ENCODE data around the gene ST3GAL4.

ST3GAL4 gene

GRCh38 chr11:126355324-126355925 is at the start of gene ST3GAL4:
ST3GAL4 (plus strand) TSS chr11:126355686; CDS start chr11:126406156, 50,470 bp downstream.
- no peaks in the 10 kb centered on the region for H3K4me1 ChIP-seq (ENCODE audit: control insufficient read depth, insufficient read depth, low read length)
- CTCF ChIA-PET: interaction anchor here (0.6 kb wide), 1 partner anchor 87 kb away, joined by 3 read pairs; no protein-coding TSS in a partner anchor
- TF ChIP-seq, protein P1, sequence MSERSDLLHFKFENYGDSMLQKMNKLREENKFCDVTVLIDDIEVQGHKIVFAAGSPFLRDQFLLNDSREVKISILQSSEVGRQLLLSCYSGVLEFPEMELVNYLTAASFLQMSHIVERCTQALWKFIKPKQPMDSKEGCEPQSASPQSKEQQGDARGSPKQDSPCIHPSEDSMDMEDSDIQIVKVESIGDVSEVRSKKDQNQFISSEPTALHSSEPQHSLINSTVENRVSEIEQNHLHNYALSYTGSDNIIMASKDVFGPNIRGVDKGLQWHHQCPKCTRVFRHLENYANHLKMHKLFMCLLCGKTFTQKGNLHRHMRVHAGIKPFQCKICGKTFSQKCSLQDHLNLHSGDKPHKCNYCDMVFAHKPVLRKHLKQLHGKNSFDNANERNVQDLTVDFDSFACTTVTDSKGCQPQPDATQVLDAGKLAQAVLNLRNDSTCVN (tag by site-specific recombination; optimal IDR thresholded peaks at IDR 0.05): peak; percentile 69
- TF ChIP-seq WT1 (tag by site-specific recombination; IDR thresholded peaks at IDR 0.05) (0 out of 2 replicates have a peak, but pooled peaks have one; percentile 26), PATZ1 (tag by site-specific recombination; IDR thresholded peaks at IDR 0.05) (peak; percentile 53), ZNF335 (tag by site-specific recombination; conservative IDR thresholded peaks at IDR 0.05) (peak; percentile 59), KLF1 (tag by site-specific recombination; IDR thresholded peaks at IDR 0.05) (peak; percentile 33; the same call in 1 of the 2 replicates), KLF10 (tag by site-specific recombination; IDR thresholded peaks at IDR 0.05) (peak; percentile 69), ZNF610 (tag by site-specific recombination; IDR thresholded peaks at IDR 0.05; ENCODE audit: borderline replicate concordance) (no peak), ZXDB (tag by site-specific recombination; IDR thresholded peaks at IDR 0.05) (peak; percentile 73), YY2 (tag by site-specific recombination; IDR thresholded peaks at IDR 0.05) (no peak), SP2 (tag by site-specific recombination; IDR thresholded peaks at IDR 0.05) (peak; percentile 16), ZNF600 (tag by site-specific recombination; IDR thresholded peaks at IDR 0.05) (peak; percentile 30; the same call in 1 of the 2 replicates), ZNF19 (tag by site-specific recombination; IDR thresholded peaks at IDR 0.05; ENCODE audit: low read depth) (no peak), ZFP69B (tag by site-specific recombination; IDR thresholded peaks at IDR 0.05) (no peak), ZNF280C (tag by site-specific recombination; IDR thresholded peaks at IDR 0.05) (no peak), SP7 (tag by site-specific recombination; IDR thresholded peaks at IDR 0.05) (0 out of 2 replicates have a peak, but pooled peaks have one; percentile 27), GLIS2 (tag by site-specific recombination; IDR thresholded peaks at IDR 0.05) (peak; percentile 11; the same call in 1 of the 2 replicates), PBX3 (CRISPR knock-in tag; IDR thresholded peaks at IDR 0.05) (peak; percentile 60; the same call in 1 of the 2 replicates), RBAK (tag by site-specific recombination; IDR thresholded peaks at IDR 0.05) (no peak), EGR2 (tag by site-specific recombination; IDR thresholded peaks at IDR 0.05; ENCODE audit: low read depth) (peak; percentile 42; the same call in 1 of the 2 replicates), OVOL3 (tag by site-specific recombination; IDR thresholded peaks at IDR 0.05) (0 out of 2 replicates have a peak, but pooled peaks have one; percentile 21), ZNF311 (tag by site-specific recombination; IDR thresholded peaks at IDR 0.05; ENCODE audit: borderline replicate concordance) (no peak)
- TF ChIP-seq, protein P2, sequence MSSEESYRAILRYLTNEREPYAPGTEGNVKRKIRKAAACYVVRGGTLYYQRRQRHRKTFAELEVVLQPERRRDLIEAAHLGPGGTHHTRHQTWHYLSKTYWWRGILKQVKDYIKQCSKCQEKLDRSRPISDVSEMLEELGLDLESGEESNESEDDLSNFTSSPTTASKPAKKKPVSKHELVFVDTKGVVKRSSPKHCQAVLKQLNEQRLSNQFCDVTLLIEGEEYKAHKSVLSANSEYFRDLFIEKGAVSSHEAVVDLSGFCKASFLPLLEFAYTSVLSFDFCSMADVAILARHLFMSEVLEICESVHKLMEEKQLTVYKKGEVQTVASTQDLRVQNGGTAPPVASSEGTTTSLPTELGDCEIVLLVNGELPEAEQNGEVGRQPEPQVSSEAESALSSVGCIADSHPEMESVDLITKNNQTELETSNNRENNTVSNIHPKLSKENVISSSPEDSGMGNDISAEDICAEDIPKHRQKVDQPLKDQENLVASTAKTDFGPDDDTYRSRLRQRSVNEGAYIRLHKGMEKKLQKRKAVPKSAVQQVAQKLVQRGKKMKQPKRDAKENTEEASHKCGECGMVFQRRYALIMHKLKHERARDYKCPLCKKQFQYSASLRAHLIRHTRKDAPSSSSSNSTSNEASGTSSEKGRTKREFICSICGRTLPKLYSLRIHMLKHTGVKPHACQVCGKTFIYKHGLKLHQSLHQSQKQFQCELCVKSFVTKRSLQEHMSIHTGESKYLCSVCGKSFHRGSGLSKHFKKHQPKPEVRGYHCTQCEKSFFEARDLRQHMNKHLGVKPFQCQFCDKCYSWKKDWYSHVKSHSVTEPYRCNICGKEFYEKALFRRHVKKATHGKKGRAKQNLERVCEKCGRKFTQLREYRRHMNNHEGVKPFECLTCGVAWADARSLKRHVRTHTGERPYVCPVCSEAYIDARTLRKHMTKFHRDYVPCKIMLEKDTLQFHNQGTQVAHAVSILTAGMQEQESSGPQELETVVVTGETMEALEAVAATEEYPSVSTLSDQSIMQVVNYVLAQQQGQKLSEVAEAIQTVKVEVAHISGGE (tag by site-specific recombination; conservative IDR thresholded peaks at IDR 0.05; ENCODE audit: low read depth): 0 out of 2 replicates have a peak, but pooled peaks have one; percentile 52
- TF ChIP-seq, protein P3, sequence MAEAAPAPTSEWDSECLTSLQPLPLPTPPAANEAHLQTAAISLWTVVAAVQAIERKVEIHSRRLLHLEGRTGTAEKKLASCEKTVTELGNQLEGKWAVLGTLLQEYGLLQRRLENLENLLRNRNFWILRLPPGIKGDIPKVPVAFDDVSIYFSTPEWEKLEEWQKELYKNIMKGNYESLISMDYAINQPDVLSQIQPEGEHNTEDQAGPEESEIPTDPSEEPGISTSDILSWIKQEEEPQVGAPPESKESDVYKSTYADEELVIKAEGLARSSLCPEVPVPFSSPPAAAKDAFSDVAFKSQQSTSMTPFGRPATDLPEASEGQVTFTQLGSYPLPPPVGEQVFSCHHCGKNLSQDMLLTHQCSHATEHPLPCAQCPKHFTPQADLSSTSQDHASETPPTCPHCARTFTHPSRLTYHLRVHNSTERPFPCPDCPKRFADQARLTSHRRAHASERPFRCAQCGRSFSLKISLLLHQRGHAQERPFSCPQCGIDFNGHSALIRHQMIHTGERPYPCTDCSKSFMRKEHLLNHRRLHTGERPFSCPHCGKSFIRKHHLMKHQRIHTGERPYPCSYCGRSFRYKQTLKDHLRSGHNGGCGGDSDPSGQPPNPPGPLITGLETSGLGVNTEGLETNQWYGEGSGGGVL (tag by site-specific recombination; IDR thresholded peaks at IDR 0.05): peak; percentile 14; the same call in 1 of the 2 replicates

More at GRCh38 chr11:126355324-126355925, at the start of gene ST3GAL4:
- POLR2A ChIA-PET: interaction anchor here (0.8 to 1.4 kb wide), 6 partner anchors 8 to 231 kb away, joined by 3 to 11 read pairs (median 4); partner anchors contain the start of genes DCPS, FAM118B, FOXRED1 and RPUSD4
- Histone ChIP-seq H3K9me3 (ENCODE audit: control insufficient read depth, insufficient read depth, low read depth, low read length) (no peaks in the 10 kb centered on the region), H3K36me3 (ENCODE audit: control insufficient read depth in 2 of 2, insufficient read depth in 1 of 2, low read length in 2 of 2) (peaks cover 0 to 7% of the 10 kb centered on the region in 2 experiments; a peak in 1 of 3 replicates), H3K4me3 (ENCODE audit: low read depth, low read length) (peak within 1 kb of the TSS; percentile 58), H3K27ac (ENCODE audit: extremely low read depth, low read depth, low read length) (peak within 1 kb of the TSS; percentile 73; the same call in 1 of the 2 replicates)
